ENCODE results near the gene QRSL1. TPM values are rescaled to one million over a fixed set of nuclear protein-coding genes. Genes with fewer than 3 reads are reported as not detected.

Gene QRSL1
- total RNA-seq, 1 experiment from 2014 or later, result 19.5 TPM

- Histone ChIP-seq H3K18ac (ENCODE audit: insufficient read length, low read depth, low read length) (no peak overlapping the region), H2BK12ac (ENCODE audit: insufficient read length, low read depth, low read length) (no peak overlapping the region), H3K14ac (ENCODE audit: insufficient read depth, low read length) (no peak overlapping the region), H3K56ac (ENCODE audit: insufficient read length, low read depth, low read length) (no peak overlapping the region), H2BK20ac (ENCODE audit: low read depth, low read length, poor library complexity, severe bottlenecking) (no peak overlapping the region), H4K8ac (replicated peaks; ENCODE audit: insufficient read length, low read depth, low read length) (no peak overlapping the region), H2BK5ac (ENCODE audit: insufficient read length, low read length) (no peak overlapping the region), H3K9me3 (ENCODE audit: control insufficient read depth, low read depth, low read length) (no peaks in the 10 kb centered on the region), H4K20me1 (ENCODE audit: control insufficient read depth, insufficient read depth, insufficient read length) (no peaks in the 10 kb centered on the region), H2AFZ (ENCODE audit: low read length) (no peak overlapping the region), H3K4ac (ENCODE audit: low read depth, low read length) (no peak overlapping the region), H3K27me3 (ENCODE audit: insufficient read depth, low read length) (no peaks in the 10 kb centered on the region), H4K91ac (ENCODE audit: insufficient read length, low read depth, low read length) (no peak overlapping the region), H4K5ac (ENCODE audit: insufficient read length, low read depth, low read length) (no peak overlapping the region), H3K23me2 (ENCODE audit: insufficient read length, low read depth, low read length, poor library complexity, severe bottlenecking) (no peaks in the 10 kb centered on the region), H3K4me2 (ENCODE audit: insufficient read depth, insufficient read length, low read length) (no peak overlapping the region), H3T11ph (ENCODE audit: low read length) (no peak overlapping the region), H3K27ac (ENCODE audit: insufficient read length, low read depth, low read length) (no peak overlapping the region), H3K23ac (ENCODE audit: insufficient read length, low read depth, low read length) (no peak overlapping the region), H2BK15ac (ENCODE audit: low read depth, low read length) (no peak overlapping the region), H3K79me2 (ENCODE audit: insufficient read depth, low read length) (peaks cover 6% of the 10 kb centered on the region; the same call in 1 of the 2 replicates), H3K4me1 (ENCODE audit: insufficient read depth, low read length) (no peaks in the 10 kb centered on the region), H2AK5ac (ENCODE audit: insufficient read length, low read length) (no peak overlapping the region), H3K9ac (ENCODE audit: extremely low read depth, insufficient read length, low read length) (no peak overlapping the region), H2BK120ac (ENCODE audit: low read depth, low read length, poor library complexity, severe bottlenecking) (no peak overlapping the region), H3K79me1 (ENCODE audit: insufficient read depth, low read depth, low read length, poor library complexity, severe bottlenecking) (no peaks in the 10 kb centered on the region)
- Mint-ChIP-seq H3K36me3 (ENCODE audit: insufficient read depth in 1 of 3, low read depth in 3 of 3) (peaks cover 40 to 61% (median 60%) of the 10 kb centered on the region in 3 experiments), H3K4me1 (peaks cover 4 to 17% of the 10 kb centered on the region in 2 experiments), H3K27ac (peak overlapping the region in 1 of 3 experiments; percentile 53; a peak in 1 of 7 replicates), H3K27me3 (ENCODE audit: low read depth) (no peaks in the 10 kb centered on the region), H3K9me3 (no peaks in the 10 kb centered on the region), H3K4me3 (no peak overlapping the region)
- no CpG with 5 or more reads among the region's 4 CpGs for WGBS (ENCODE audit: extremely low coverage, insufficient read length, low lambda C conversion rate)
- TF ChIP-seq, protein P1, sequence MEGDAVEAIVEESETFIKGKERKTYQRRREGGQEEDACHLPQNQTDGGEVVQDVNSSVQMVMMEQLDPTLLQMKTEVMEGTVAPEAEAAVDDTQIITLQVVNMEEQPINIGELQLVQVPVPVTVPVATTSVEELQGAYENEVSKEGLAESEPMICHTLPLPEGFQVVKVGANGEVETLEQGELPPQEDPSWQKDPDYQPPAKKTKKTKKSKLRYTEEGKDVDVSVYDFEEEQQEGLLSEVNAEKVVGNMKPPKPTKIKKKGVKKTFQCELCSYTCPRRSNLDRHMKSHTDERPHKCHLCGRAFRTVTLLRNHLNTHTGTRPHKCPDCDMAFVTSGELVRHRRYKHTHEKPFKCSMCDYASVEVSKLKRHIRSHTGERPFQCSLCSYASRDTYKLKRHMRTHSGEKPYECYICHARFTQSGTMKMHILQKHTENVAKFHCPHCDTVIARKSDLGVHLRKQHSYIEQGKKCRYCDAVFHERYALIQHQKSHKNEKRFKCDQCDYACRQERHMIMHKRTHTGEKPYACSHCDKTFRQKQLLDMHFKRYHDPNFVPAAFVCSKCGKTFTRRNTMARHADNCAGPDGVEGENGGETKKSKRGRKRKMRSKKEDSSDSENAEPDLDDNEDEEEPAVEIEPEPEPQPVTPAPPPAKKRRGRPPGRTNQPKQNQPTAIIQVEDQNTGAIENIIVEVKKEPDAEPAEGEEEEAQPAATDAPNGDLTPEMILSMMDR (conservative IDR thresholded peaks at IDR 0.05), result no peak
- no peak for DNase-seq
These were observed 13.1 kb downstream of the QRSL1 start for GRCh38 chr6:106642476-106642875.

All from H9 (cell line).